HG02840 (cell line): ENCODE results near the gene CLCN6.

Experiments used
- ATAC-seq: cut with Tn5 transposase; IDR thresholded peaks from one replicate; pipeline ENCODE4 v1.9.1; 2021; ENCODE audit warnings: mild to moderate bottlenecking, moderate library complexity, moderate number of reproducible peaks; ENCODE audit not compliant: unreplicated experiment, low FRiP score

Gene CLCN6

GRCh38 chr1:11823366-11824137, 17.6 kb downstream of the CLCN6 start:
- no peak for ATAC-seq

GRCh38 chr1:11825131-11825530, 19.1 kb downstream of the CLCN6 start:
- no peak for ATAC-seq

GRCh38 chr1:11826946-11827345, 21.0 kb downstream of the CLCN6 start:
- ATAC-seq = no peak

GRCh38 chr1:11828511-11828910, 22.5 kb downstream of the CLCN6 start:
- ATAC-seq = no peak

- no peak for ATAC-seq
Observed at GRCh38 chr1:11831945-11832725, 26.1 kb downstream of the CLCN6 start.

GRCh38 chr1:11833497-11833896, 27.5 kb downstream of the CLCN6 start:
- ATAC-seq = no peak

GRCh38 chr1:11833900-11834299, 27.9 kb downstream of the CLCN6 start:
- ATAC-seq = no peak

GRCh38 chr1:11835441-11836225, 29.6 kb downstream of the CLCN6 start:
- ATAC-seq = no peak

GRCh38 chr1:11836955-11837766, 31.2 kb downstream of the CLCN6 start:
- ATAC-seq = no peak

GRCh38 chr1:11837767-11838348, 31.9 kb downstream of the CLCN6 start:
- no peak for ATAC-seq

- ATAC-seq = no peak
Observed at GRCh38 chr1:11838349-11839272, 32.6 kb downstream of the CLCN6 start.

- ATAC-seq = no peak
Observed at GRCh38 chr1:11839727-11840705, 34.0 kb downstream of the CLCN6 start.

GRCh38 chr1:11841245-11842153, 35.5 kb downstream of the CLCN6 start:
- ATAC-seq = no peak

- ATAC-seq = no peak
Observed at GRCh38 chr1:11842154-11843041, 36.4 kb downstream of the CLCN6 start.

GRCh38 chr1:11845641-11846335, 39.8 kb downstream of the CLCN6 start:
- ATAC-seq = no peak
